CD4-positive, alpha-beta T cell treated with Interleukin-10 for 1 hour (primary cell): ENCODE results near the gene RWDD4.

Experiments used
- DNase-seq: peaks from one replicate; pipeline ENCODE4 v3.0.0-alpha.2; 2020

Gene RWDD4

GRCh38 chr4:183599284-183599683 lies 59.7 kb downstream of the RWDD4 start:
- no peak for DNase-seq

DNA sequence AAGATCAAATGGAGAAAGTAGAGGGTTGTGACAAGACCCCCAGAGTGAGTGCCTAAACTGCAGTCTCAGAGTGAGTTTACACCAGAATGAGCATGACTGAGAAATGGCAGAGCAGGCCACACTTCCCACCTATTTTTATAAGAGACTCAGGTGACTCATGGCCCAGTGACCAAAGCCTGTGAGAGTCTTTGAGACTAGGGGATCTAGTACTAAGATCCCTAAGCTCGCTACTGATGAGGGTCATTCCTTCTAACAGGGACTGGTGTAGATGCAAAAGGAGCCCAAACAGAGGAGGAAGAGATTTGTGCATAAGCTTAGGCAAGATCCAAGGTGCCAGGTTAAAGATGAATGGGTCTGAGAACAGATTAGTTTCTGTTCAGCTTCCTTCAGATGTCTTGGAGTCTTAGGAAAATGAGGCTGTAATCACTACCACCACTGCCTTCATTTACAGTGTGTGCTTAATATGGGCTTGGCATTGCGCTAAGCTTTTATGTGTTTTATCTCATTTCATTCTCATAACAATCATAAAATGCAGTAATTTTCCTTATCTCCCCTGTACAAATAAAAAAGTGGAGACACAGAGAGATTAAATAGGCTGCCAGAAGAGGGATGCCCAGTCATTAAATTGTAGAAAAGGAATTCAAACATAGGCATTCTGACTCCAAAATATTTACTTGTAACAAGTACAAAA lies 62.8 kb downstream of the RWDD4 start:
- DNase-seq: no peak

DNA sequence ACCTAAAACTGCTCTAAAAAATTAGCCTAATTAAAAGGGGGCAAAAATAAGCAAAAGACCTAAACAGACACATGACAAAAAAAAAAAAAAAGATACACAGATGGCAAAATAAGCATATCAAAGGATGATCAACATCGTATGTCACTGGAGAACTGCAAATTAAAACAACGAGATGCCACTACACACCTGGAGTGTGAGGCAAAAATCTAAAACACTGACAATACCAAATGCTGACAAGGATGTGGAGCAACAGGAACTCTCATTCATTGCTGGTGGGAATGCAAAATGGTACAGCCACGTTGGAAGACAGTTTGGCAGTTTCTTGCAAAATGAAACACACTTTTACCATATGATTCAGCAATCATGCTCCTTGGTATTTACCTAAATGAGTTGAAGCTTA lies 64.2 kb downstream of the RWDD4 start:
- DNase-seq: no peak

- no peak for DNase-seq
Observed at GRCh38 chr4:183591301-183591700, 67.7 kb downstream of the RWDD4 start.
